Stimulated activated naive B cell treated with anti-CD40 and anti-IgM and Interleukin-4, amounts not matched to agents 10 μg/mL and 1 μg/mL and 100 μg/mL, for 72 hours (primary cell): ENCODE results near the gene KIF1A.
"Not testable (repeated sequence)": the region's sequence is repeated elsewhere in the genome, so short reads cannot be mapped to it uniquely, and the experiment has no call there.

Experiments used
- ATAC-seq, 2 donors: fragments of 150-1000 bp; cut with Tn5 transposase; replicated peaks; 2 replicates each; pipeline ENCODE4 v1.10.0; 2021; ENCODE audit warnings: moderate library complexity in 1 of 2
- DNase-seq: peaks from one replicate; pipeline ENCODE4 v3.0.0; 2021
- H3K27ac Mint-ChIP-seq: one replicate; pipeline ENCODE4 v1.8.0; 2022; ENCODE audit warnings: mild to moderate bottlenecking, mixed read lengths
- H3K27me3 Mint-ChIP-seq, 2 donors: one replicate each; pipeline ENCODE4 v1.8.0; 2022; ENCODE audit warnings: mixed read lengths in 2 of 2
- H3K36me3 Mint-ChIP-seq, 2 donors: one replicate each; pipeline ENCODE4 v1.8.0; 2022; ENCODE audit warnings: mixed read lengths in 2 of 2, mild to moderate bottlenecking in 1 of 2
- H3K4me1 Mint-ChIP-seq, 2 donors: one replicate each; pipeline ENCODE4 v1.8.0; 2022; ENCODE audit warnings: mixed read lengths in 2 of 2, mild to moderate bottlenecking in 1 of 2
- H3K4me3 Mint-ChIP-seq, 2 donors: one replicate each; pipeline ENCODE4 v1.8.0; 2022; ENCODE audit warnings: mild to moderate bottlenecking in 2 of 2, mixed read lengths in 2 of 2, moderate library complexity in 1 of 2
- H3K9me3 Mint-ChIP-seq, 2 donors: one replicate each; pipeline ENCODE4 v1.8.0; 2022; ENCODE audit warnings: mixed read lengths in 2 of 2, mild to moderate bottlenecking in 1 of 2

The KIF1A gene

DNA sequence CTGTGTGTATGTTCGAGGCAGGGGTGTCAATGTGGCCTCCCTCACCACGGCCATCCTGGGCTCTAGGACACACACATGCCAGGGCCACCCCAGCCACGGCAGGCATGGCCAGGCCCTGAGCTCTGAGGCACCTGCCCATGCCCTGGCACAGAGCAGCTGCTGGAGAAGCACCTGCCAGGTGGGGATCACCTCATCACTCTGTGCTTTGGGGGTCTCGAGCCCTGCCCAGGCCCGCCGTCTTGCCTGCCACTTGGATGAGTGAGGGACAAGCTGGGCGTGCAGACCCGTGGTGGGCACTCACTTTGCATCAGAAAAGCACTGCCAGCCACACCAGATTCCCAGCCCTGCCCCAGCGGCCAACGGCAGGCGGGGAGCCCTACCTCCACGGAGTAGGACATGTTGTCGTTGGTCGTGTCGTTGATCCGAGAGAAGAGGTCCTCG is 33.1 kb downstream of the KIF1A start:
- Mint-ChIP-seq H3K27me3 (peaks cover 7 to 14% of the 10 kb centered on the region in 2 donors), H3K9me3 (no peaks in the 10 kb centered on the region), H3K27ac (no peak overlapping the region), H3K4me1 (no peaks in the 10 kb centered on the region), H3K4me3 (no peak overlapping the region), H3K36me3 (no peaks in the 10 kb centered on the region)
- ATAC-seq (no peak), DNase-seq (no peak)

DNA sequence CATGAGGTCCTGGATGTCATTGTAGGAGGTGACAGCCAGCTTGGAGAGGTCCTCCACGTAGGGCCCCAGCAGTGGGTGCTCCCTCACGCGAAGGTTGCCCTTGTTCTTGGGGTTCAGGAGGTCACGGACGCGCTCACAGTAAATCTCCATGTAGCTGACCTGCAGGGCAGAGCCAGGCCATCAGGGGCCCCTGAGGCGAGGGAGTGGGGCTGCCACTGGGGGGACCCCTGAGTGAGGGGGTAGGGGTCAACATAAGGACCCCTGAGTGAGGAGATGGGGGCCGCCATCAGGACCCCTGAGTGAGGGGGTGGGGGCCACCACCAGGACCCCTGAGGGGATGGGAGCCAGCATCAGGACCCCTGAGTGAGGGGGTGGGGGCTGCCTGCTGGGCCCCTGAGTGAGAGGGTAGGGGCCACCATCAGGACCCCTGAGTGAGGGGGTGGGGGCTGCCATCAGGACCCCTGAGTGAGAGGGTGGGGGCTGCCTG is 33.6 kb downstream of the KIF1A start:
- Mint-ChIP-seq H3K4me3 (no peak overlapping the region), H3K36me3 (no peaks in the 10 kb centered on the region)
- ATAC-seq: no peak

DNA sequence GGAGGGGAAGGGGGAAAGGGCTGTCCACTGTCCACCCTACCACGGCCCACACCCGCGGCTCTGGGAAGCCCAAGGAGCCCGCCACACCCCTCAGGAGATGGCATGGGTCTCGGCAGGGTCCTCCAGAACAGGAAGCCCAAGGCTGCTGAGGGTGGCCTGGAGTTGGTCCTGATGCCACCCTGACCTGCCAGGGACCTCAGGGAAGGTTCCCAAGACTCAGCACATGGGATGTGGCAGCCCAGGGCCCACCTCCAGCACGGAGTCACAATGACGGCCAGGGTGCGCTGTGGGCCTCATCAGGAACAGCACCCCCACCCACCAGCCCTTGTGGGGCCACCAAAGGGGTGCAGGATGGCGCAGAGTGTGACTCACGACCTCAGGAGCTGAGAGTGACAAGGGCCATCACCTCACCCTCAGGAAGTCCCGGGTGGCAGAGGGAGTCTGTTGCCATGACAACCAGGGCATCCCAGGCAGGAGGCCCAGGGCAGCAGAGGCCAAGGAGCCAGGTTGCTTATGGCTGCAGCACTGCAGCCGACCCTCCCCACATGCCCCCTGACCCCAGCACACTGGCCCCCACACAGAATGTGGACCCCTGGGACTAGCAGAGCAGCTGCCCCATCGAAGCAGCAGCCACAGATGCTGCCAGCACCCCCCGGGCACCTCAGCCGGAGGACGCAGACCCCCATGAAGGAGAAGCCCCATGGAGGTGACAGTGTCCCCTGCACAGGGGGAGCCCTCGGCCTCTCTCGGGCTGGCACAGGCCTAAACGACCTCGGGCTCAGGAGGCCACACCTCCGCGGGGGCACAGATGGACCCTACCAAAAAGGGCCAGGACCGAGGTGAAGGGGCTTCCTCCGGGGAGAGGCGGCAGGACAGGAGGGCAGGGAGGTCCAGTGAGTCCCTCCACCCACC is 34.3 kb downstream of the KIF1A start:
- DNase-seq (no peak), ATAC-seq (no peak)
- Mint-ChIP-seq H3K9me3 (no peaks in the 10 kb centered on the region), H3K27ac (no peak overlapping the region), H3K4me1 (no peaks in the 10 kb centered on the region), H3K27me3 (peaks cover 7 to 14% of the 10 kb centered on the region in 2 donors), H3K4me3 (no peak overlapping the region), H3K36me3 (no peaks in the 10 kb centered on the region)

More for the DNA sequence above, 33.6 kb downstream of the KIF1A start:
- no peaks in the 10 kb centered on the region for H3K4me1 Mint-ChIP-seq
- no peak for DNase-seq
- H3K9me3 Mint-ChIP-seq: no peaks in the 10 kb centered on the region
- H3K27me3 Mint-ChIP-seq: peaks cover 7 to 14% of the 10 kb centered on the region in 2 donors
- H3K27ac Mint-ChIP-seq: no peak overlapping the region

DNA sequence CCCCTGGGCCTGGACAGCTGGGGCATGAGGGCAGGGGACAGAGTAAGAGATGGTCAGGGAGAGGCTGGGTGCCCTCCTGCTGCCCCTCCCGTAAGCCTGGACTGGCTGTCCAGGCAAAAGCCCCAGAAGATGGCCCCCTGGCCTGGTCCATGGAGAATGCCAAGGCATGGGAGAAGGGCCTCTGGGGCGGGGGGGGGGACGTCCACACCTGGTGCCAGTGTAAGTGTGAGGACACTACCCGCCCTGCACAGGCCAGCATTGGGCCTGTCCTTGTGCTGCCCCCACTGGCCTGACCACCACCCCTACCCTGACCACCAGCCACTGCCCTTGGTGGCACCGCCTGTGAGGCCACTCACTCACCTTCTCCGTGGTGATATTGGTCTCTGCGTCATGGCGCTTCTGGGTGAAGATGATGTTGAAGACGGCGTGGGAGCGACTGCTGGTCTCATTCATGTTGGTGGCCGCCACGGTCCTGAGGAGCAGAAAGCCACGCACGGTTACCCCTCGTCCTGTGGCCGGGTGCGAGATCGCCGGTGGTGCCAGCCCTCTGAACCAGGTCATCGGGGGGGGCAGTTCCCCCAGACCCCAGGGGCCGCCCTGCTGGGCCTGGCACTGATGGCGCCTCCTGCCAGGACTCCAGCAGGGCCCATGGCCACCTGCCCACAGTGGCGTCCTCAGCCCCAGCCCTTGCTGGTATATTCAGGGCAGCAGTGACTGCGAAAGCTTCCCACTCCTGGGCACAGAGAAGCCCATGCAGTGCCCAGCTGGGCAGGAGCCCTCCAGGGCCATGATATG is 35.2 kb downstream of the KIF1A start:
- H3K4me3 Mint-ChIP-seq: no peak overlapping the region
- H3K4me1 Mint-ChIP-seq: no peaks in the 10 kb centered on the region
- peaks cover 7 to 14% of the 10 kb centered on the region in 2 donors for H3K27me3 Mint-ChIP-seq
- no peak overlapping the region for H3K27ac Mint-ChIP-seq
- H3K9me3 Mint-ChIP-seq: no peaks in the 10 kb centered on the region
- DNase-seq (no peak), ATAC-seq (no peak)
- H3K36me3 Mint-ChIP-seq: no peaks in the 10 kb centered on the region

DNA sequence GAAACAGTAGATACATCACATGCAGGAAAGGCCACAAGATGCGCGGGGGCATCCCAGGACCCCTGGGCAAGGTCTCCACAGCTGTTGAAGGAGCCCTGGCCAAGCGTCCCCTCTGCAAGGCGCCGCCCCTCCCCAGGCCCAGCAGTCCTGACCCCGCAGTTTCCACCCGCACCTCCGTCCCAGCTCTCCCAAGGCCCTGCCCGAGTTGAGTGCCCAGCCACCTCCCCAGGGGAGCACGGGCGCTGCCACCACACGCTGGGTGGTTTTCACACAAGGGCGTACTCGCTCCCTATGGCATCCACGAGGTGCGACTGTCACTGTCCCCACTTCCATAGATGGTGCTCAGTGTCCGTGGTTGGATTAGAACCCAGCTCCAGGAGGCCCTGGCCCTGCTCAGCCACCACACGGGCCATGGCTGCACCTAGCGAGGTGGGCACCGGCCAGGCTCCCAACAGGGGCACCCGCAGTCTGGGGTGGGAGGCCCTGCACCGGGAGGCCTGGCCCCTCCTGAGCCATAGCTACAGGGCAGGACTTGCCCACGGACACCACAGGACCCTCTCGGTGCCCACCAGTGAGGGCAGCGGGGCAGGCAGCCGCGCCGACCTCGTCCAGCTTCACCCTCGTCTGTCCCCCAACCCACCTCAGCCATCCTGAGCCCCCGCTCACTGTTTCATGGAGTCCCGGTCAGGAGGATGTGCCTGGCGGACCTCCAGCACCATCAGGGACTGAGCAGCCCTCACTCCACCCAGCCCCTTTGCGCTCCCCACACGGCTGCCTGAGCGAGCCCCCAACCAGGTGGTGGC is 36.0 kb downstream of the KIF1A start:
- DNase-seq (no peak), ATAC-seq (no peak)
- no peaks in the 10 kb centered on the region for H3K4me1 Mint-ChIP-seq
- no peaks in the 10 kb centered on the region for H3K36me3 Mint-ChIP-seq
- H3K27ac Mint-ChIP-seq: no peak overlapping the region
- H3K4me3 Mint-ChIP-seq: no peak overlapping the region
- no peaks in the 10 kb centered on the region for H3K9me3 Mint-ChIP-seq
- H3K27me3 Mint-ChIP-seq: peaks cover 7 to 13% of the 10 kb centered on the region in 2 donors

DNA sequence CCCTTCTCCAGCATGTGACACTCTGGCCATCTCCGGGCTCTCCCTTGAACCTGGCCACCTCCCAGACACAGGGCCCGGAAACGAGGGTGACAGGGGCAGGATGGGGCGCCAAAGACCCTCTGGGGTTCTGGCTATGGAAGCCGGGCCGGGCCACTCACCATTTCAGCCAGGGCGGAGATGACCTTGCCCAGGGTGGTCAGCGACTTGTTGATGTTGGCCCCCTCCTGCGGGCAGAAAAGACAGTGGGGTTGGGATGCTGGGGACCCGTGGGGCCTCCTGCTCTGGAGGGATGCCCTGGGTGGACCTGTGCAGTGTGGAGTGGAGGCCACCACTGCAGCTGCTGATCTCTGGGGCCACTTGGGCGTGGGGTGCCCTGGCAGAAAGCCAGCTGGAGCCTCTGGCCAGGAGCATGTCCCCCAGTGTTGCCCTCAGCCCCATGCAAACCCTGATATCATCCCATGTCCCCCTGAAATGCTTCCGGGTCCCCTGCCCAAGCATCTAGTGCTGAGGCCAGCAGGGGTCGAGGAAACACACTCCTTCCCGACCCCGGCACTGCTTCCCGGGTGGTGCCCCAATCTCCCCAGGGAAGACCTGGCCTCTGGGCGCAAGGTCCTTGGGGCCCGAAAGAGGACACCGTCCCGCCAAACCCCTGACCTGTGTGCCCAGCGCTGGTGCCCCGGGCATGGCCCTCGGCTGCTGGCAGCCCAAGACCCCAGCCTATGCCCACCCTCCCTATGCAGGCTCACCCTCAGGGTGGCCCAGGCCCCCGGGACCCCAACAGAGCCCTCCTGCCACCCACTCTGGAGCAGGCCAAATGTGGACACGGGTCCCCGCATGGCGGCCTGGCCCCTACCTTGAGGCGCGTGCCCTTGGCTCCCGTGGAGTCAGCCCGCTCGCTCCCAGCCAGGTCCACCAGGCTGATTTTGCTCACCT is 36.9 kb downstream of the KIF1A start:
- Mint-ChIP-seq H3K9me3 (no peaks in the 10 kb centered on the region), H3K4me3 (no peak overlapping the region), H3K27ac (no peak overlapping the region), H3K36me3 (no peaks in the 10 kb centered on the region), H3K4me1 (no peaks in the 10 kb centered on the region), H3K27me3 (peaks cover 4 to 6% of the 10 kb centered on the region in 2 donors)
- no peak for DNase-seq
- no peak for ATAC-seq

DNA sequence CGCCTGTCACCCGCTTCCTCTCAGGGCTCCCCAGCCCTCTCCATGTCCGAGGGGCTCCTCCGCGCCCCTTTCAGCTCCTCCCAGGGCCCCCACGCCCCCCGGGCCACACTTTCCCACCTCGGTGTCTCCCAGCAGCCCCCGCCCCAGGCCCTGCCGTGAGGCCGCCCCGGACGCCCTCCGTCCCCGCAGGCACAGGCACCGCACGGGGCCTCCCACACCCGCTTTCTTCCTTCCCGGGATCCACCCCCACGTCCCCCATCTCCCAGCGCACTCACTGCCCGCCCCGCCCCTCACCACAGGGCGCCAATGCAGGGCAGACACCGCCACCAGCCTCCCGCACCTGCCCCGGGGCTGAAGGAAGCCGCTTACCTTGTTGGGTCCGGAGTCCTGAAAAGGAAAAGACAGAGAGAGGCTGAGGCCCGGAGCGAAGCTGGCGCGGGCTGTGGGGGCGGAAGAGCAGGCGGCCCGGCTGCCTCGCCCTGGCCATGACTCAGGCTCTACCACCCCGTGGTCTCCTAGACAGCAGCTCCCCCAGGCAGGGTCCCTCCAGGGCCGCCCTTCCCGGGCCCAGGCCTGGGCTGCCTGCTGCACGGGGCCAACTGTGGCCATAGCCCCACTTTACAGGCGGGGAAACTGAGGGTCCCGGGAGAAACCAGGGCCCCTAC is 37.7 kb downstream of the KIF1A start:
- H3K4me1 Mint-ChIP-seq: no peaks in the 10 kb centered on the region
- ATAC-seq: no peak
- no peaks in the 10 kb centered on the region for H3K9me3 Mint-ChIP-seq

DNA sequence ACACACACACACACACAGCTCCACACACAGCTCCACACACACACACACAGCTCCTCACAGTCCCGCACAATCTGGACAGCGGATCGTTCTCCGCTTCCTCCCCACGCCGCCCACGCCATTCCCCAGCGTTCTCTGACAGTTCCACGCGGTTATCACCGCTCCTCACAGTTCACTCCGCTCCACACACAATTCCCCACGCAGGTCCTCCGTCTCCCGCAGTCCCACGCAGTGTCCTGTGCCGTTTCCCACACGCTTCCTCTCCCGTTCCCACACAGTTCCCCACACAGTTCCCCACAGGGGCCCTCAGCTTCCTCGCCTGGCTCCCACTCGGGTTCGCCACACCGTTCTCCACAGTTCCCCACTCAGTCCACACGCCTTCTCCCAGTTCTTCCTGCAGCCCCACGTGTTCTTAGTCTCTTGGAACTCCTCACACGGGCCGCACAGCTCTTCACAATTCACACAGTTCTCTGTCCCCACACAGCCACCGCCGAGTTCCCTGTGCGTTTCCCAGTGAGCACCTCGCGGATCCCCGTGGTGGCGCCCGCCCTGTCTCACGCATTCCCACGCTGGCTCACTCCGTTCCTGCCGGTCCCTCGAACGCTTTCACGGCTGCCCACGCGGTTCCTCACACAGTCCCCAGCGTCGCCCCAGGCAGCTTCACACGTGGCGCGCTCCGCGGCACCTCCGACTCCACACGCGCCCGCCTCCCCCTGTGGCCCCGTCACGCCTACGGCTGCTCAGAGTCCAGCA is 38.4 kb downstream of the KIF1A start:
- Mint-ChIP-seq H3K36me3 (no peaks in the 10 kb centered on the region), H3K4me1 (no peaks in the 10 kb centered on the region), H3K4me3 (no peak overlapping the region), H3K27me3 (peaks cover 0 to 6% of the 10 kb centered on the region in 2 donors), H3K27ac (no peak overlapping the region), H3K9me3 (no peaks in the 10 kb centered on the region)
- no peak for ATAC-seq
- no peak for DNase-seq

More for the DNA sequence above, 37.7 kb downstream of the KIF1A start:
- Mint-ChIP-seq H3K27me3 (peaks cover 0 to 6% of the 10 kb centered on the region in 2 donors), H3K27ac (no peak overlapping the region), H3K4me3 (no peak overlapping the region), H3K36me3 (no peaks in the 10 kb centered on the region)
- no peak for DNase-seq

DNA sequence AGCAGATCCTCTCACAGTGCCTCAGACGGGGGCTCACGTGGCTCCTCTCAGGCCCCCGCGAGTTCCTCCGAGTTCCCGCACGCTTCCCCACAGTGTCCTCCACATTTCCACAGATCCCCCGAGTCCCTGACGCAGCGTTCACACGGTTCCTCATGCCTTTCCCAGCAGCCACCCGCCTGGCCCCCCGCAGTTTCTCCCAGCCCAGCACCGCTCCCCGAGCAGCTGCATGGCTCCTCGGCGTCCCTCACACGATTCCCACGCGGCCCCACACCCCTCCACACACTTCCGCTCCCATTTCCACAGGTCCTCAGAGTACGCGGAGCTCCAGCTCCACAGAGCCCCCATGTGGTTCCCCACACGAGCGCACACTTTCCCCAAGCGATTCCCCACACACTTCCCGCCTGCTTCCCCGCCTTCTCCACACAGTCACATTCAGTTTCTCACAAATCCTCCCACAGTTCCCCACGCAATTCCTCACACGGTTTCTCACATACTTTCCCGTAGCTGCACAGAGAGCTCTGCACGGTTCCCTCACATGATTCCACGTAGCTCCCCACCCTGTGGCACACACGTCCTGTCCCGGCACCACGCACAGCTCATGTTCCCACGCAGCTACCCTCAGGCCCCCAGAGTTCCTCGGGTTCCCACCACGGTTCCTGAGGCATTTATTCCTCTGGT is 39.9 kb downstream of the KIF1A start:
- H3K4me1 Mint-ChIP-seq: no peaks in the 10 kb centered on the region
- no peak for DNase-seq
- H3K27ac Mint-ChIP-seq: no peak overlapping the region
- no peaks in the 10 kb centered on the region for H3K36me3 Mint-ChIP-seq
- no peaks in the 10 kb centered on the region for H3K9me3 Mint-ChIP-seq
- no peak for ATAC-seq
- H3K4me3 Mint-ChIP-seq: no peak overlapping the region
- H3K27me3 Mint-ChIP-seq: peaks cover 0 to 5% of the 10 kb centered on the region in 2 donors

DNA sequence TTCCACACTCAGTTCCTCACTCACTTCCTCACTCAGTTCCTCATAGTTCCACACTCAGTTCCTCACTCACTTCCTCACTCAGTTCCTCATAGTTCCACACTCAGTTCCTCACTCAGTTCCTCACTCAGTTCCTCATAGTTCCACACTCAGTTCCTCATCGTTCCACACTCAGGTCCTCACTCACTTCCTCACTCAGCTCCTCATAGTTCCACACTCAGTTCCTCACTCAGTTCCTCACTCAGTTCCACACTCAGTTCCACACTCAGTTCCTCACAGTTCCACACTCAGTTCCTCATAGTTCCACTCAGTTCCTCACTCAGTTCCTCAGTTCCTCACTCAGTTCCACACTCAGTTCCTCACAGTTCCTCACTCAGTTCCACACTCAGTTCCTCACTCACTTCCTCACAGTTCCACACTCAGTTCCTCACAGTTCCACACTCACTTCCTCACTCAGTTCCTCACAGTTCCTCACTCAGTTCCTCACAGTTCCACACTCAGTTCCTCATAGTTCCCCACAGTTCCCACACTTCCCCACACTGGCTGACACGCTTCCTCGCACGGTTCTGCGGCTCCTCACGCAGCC is 40.7 kb downstream of the KIF1A start:
- not testable (repeated sequence) for H3K27ac Mint-ChIP-seq, H3K27me3 Mint-ChIP-seq, H3K4me1 Mint-ChIP-seq, ATAC-seq, H3K9me3 Mint-ChIP-seq, H3K36me3 Mint-ChIP-seq, DNase-seq, H3K4me3 Mint-ChIP-seq

DNA sequence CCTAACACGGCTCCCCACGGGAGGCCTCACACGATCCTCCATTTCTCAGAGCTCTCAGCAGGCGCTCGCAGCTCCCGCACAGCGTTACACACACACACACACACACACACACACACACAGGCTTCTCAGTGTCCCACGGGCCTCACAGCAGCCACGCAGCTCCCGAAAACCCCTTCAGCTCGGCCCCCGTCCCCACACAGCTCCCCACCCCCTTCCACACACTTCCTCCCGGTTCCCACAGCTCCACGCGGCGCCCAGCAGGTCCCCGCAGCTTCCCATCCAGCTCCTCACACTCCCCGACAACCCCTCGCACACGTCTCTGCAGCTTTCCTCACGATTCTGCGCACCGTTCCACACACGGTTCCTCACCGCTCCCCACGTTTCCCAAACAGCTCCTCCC is 41.6 kb downstream of the KIF1A start:
- no peaks in the 10 kb centered on the region for H3K9me3 Mint-ChIP-seq
- H3K27me3 Mint-ChIP-seq: peaks cover 0 to 5% of the 10 kb centered on the region in 2 donors
- DNase-seq (no peak), ATAC-seq (no peak)
- no peak overlapping the region for H3K4me3 Mint-ChIP-seq
- no peaks in the 10 kb centered on the region for H3K4me1 Mint-ChIP-seq
- no peak overlapping the region for H3K27ac Mint-ChIP-seq
- no peaks in the 10 kb centered on the region for H3K36me3 Mint-ChIP-seq
